Smooth muscle cell of trachea (primary cell): ENCODE data around the gene MRM2. TPM values are rescaled to one million over a fixed set of nuclear protein-coding genes. Genes with fewer than 3 reads are reported as not detected.

ENCODE experiments used
- total RNA-seq: library from RNA; depleted of rRNA; stranded (reverse); fragments of >200 nt; gene quantifications from 2 replicates; pipeline ENCODE4 v1.2.1, GENCODE V29; 2014

The MRM2 gene
- total RNA-seq, result 14.7 and 20.2 TPM in 2 replicates

GRCh38 chr7:2241580-2242540, at the start of gene MRM2, which contains the start of gene NUDT1:
Gene MRM2 (minus strand): TSS chr7:2242205. CDS start chr7:2242169, 36 bp downstream.
Gene NUDT1 (plus strand): TSS chr7:2242226. CDS start chr7:2244575, 2,349 bp downstream.

GRCh38 chr7:2232766-2233520, 9.1 kb downstream of the MRM2 start, which contains the start of gene MAD1L1:
Gene MAD1L1 (minus strand): TSS chr7:2232945. CDS start chr7:2230133, 2,812 bp downstream.

Other genes with a start within 250 kb of the MRM2 start
- gene MAD1L1, start 9.3 kb downstream of the MRM2 start, total RNA-seq, result 47.0 and 54.5 TPM in 2 replicates
- gene NUDT1, start within 50 bp of the MRM2 start, total RNA-seq, result 25.0 and 63.0 TPM in 2 replicates
- 21.5 and 27.8 TPM in 2 replicates for gene SNX8, start 72.2 kb upstream of the MRM2 start, total RNA-seq
- 183 and 189 TPM in 2 replicates for gene EIF3B, start 112.6 kb upstream of the MRM2 start, total RNA-seq
- 6.3 and 9.1 TPM in 2 replicates for gene CHST12, start 161.4 kb upstream of the MRM2 start, total RNA-seq
- not detected in 2 replicates for gene GRIFIN, start 234.2 kb upstream of the MRM2 start, total RNA-seq